ENCODE results near the gene HEATR9.

Gene HEATR9

DNA sequence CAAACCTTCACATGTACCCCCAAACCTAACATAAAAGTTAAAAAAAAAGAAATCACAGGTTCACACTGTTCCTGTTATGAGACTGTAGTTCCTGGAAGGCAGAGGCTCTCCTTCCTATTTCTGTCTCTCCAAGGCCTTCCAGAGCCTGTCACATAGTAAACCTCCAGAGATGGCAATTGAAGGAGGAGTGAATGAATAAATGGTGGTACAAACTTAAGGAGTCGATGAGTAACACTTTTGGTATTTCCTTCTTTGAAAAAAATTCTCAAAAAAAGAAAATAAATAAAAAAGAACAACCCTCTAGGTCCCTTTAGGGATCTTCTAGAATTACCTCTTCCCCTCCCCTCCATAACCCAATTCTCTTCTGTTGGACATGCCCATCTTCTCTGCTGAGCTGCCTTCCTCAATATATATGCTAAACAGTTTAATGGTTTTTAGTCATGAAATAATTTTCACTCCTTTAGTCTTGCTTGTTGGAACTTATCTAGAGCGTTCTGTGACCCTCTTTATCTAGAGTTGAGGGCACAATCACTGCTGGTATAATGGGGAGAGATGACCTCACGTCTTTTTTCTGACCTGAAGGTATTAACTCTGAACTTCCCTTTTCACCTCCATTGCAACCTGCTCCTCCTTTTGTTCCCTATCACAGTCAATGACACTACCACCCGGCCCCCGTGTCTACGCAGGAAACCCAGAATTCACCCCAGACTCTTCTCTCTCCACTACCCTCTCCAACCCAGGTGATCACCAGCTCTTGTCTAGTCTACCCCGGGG is 61.1 kb downstream of the HEATR9 start:
- ATAC-seq, result no peak
